ENCODE measurements around the gene MSX2. TPM values are rescaled to one million over a fixed set of nuclear protein-coding genes. Genes with fewer than 3 reads are reported as not detected.

MSX2 gene
- polyA plus RNA-seq, 3 donors: 0.14 to 2.8 (median 2.1) TPM

DNA sequence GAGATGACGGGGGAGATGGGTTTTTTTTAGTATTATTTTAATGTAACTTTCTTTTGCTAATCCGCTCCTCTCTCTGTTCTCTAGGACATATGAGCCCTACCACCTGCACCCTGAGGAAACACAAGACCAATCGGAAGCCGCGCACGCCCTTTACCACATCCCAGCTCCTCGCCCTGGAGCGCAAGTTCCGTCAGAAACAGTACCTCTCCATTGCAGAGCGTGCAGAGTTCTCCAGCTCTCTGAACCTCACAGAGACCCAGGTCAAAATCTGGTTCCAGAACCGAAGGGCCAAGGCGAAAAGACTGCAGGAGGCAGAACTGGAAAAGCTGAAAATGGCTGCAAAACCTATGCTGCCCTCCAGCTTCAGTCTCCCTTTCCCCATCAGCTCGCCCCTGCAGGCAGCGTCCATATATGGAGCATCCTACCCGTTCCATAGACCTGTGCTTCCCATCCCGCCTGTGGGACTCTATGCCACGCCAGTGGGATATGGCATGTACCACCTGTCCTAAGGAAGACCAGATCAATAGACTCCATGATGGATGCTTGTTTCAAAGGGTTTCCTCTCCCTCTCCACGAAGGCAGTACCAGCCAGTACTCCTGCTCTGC is 4.8 kb downstream of the MSX2 start:
- WGBS, 3 donors: 29 to 62% (median 62%) methylated on average over 18 of the region's 18 CpGs
- no peak overlapping the region for H3K27ac ChIP-seq (ENCODE audit: low read depth, low read length)

DNA sequence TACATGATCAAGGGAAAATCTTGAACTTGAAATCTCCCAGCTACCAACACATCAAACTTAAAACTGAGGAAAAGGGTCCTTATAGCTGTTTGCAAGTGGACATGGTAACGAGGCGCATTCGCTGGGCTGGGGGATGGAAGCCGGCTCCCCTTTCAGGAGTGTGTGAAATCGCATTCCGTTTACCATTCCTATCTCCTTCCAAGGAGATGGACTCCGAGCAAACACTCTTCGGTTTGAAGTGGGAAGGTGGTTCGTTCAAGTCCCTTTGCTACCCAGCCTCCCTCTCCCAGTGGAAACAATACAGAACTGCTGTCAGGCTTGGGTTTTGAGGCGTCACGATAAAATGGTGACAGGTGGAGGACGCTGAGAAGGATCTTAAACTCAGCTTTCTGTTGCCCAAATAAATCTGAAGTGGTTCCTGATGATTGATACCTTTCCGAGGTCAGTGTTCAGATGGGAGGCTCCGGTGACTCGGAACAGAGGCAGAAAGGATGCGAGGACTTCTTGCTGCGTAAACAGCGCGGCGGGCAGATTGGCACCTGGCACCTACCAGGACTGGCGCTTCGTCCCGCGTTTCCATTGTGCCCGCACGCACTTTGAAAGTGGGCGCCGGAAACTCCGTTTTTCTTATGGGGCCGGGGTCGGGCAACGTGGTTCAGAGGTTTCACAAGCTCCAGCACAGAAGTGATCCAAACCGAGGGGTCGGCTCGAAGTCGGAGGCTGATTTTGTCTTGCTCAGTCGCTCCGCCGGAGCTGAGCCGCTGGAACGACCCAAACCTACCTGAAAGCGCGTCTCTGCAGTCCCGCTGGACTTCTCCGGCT is 7.0 kb downstream of the MSX2 start:
- no peak overlapping the region for H3K27ac ChIP-seq (ENCODE audit: low read depth, low read length)
- WGBS, 3 donors: 4 to 10% (median 6%) methylated on average over 45 of the region's 45 CpGs

- WGBS, 3 donors: 3 to 8% (median 7%) methylated on average over 61 to 62 of the region's 62 CpGs
- H3K27ac ChIP-seq (ENCODE audit: low read depth, low read length): no peak overlapping the region
Observed at GRCh38 chr5:174732036-174733020, 7.9 kb downstream of the MSX2 start.

DNA sequence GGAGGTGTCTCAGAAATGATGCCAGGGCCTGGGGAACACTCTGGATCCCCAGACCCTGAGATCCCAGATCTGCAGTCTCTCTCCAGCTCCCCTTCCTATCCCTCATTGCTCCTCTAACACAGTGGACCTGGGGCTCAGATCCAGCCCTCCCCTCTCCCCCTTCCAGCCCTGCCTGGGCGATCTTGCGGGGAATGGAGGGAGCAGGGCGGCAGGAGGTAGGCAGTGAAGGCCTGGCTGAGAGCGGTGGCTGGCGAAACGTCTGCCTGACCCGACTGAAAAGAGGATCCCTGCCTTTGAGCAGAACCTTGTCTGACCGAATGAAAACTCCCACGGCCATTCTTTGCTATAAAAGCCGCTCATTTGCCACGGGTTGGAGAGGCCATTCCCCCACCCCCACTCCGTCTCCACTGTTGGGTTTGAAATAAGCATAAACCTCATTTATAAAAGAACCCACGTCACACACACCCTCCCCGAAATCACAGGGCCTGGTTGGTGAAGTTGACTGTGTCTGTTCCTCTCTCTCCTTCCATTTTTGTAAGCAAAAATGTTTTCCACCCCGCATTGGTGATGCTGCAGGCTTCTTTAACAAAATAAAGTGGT is 8.8 kb downstream of the MSX2 start:
- 16 to 20% (median 19%) methylated on average over 14 to 15 of the region's 15 CpGs for WGBS, 3 donors
- no peak overlapping the region for H3K27ac ChIP-seq (ENCODE audit: low read depth, low read length)

DNA sequence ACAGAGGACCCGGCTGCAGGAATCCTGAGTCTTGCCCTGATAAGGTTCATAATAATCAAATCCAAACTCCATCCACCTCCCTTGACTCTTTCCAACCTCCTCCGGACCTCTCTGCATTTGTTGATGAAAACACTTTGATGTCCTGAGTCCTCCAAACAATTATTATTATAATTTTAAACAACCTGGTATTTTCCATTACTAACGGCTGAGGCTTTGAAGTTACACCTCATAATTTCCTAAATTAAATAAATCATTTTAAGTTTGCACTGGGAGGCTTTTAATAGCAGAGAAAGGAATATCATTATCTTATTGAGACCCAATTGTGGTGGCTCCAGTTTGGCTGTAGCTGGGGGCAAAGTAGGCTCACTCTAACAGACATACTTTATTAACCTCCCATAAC is 9.5 kb downstream of the MSX2 start:
- WGBS, 3 donors: 8 to 26% (median 19%) methylated on average over 3 of the region's 3 CpGs
- no peak overlapping the region for H3K27ac ChIP-seq (ENCODE audit: low read depth, low read length)

DNA sequence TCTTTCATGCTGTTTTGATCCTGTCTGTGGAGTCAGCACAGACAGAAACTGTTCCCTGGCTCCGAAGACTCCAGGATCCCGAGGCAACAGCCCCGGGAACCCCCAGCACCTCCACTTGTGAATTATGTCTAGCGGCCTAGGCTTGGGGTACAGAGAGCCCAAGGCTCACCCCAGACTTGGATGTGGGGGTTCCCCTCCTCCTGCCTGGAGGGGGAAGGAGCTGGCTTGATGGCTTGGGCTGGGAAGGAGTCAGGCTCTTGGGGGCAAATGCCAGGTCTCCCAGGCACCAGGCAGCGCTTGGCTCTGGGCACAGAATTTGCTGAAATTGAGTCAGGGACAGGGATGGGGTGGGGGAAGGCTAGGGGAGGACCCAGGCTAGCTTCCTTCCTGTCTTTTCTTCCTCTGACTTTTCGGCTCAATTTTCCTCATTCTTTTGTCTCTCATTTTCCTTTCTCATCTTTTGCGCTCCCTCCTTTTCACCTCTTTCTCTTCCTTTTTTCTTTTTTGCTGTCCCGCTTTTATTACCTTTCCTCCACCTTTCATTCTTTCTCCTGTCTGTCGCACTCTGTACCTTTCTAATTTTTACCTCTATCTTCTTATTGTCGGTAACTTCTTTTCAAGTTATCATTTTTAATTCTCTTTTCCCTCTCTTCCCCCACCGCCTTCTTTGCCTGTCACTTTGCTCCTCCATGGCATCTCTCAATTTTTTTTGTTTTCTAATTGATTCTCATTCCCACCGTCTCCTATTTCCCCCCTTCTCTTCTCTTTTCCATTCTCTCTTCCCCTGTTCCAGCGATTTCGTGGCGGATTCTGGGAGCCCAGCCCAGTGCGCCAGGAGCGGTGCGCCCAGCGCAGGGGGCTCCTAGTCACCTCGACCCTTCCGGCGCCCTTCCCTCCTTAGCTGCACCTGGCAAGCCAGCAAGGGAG is 10.5 kb downstream of the MSX2 start:
- H3K27ac ChIP-seq (ENCODE audit: low read depth, low read length): no peak overlapping the region
- whole genome bisulfite sequencing, 3 donors: 7 to 12% (median 10%) methylated on average over 20 to 22 of the region's 22 CpGs

DNA sequence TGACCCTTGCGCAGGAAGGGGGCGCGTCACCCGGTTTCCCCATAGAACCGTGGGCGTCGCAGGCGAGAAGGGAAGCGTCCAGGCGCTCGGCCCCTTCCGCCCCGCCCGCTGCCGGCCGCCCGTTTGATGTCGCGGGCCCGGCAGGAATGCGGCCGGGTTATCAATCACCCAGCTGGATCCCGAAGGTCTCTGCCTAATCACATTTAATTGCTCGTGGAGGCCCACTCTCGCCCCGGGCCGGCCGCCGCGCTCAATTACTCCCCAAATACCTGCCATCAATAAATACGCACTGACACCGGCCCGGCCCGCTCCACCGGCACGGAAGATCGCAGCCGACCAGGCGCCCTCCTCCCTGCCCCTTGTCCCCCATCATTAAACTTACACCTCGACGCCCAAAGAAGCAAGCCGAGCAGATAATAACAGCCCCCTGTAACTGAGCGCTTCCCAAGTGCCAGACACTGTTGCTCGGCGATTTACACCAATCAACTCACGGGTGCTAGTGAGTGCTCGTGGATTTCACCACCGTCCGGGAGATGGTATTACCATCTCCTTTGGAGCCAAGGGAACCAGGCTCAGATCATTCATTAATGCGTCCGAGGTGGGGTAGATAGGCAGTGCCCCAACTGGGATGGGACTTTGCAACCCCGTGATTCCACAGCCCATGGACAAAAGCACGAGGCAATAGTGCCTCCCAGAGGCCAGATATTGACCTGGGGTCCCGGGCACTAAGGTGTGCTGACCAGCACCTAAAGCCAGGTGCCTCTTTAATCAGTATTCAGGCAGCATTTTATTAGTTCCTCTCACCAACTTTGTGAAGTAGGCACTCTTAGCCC is 11.3 kb downstream of the MSX2 start:
- no peak overlapping the region for H3K27ac ChIP-seq (ENCODE audit: low read depth, low read length)
- WGBS, 3 donors: 1 to 3% (median 2%) methylated on average over 41 to 54 of the region's 54 CpGs

- no peak overlapping the region for H3K27ac ChIP-seq (ENCODE audit: low read depth, low read length)
- WGBS, 3 donors: 15 to 27% (median 23%) methylated on average over 4 of the region's 4 CpGs
Observed at GRCh38 chr5:174736331-174736721, 11.9 kb downstream of the MSX2 start.

- H3K27ac ChIP-seq (ENCODE audit: low read depth, low read length): no peak overlapping the region
- 40 to 67% (median 44%) methylated on average over 1 of the region's 1 CpG for WGBS, 3 donors
Observed at GRCh38 chr5:174736777-174737176, 12.4 kb downstream of the MSX2 start.

- 20 to 34% (median 29%) methylated on average over 15 of the region's 15 CpGs for WGBS, 3 donors
Observed at GRCh38 chr5:174737330-174737729, 12.9 kb downstream of the MSX2 start.

DNA sequence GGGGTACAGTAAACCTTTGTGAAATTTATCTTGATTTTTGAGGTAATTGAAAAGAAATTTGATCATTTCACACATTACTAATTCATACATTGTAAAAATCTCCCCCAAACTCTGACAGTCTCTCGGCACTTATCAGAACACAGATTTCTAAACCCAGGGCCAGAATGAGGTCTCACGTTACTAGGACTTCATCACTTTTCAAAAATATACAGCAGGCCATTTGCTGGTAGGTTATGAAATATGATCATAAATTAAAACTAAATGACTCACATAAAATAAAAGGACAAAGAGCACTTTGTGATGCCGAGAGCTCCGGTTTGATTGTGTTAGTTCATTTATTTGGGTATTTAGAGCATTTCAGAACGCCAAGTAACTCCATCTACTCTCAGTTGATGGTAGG is 17.0 kb downstream of the MSX2 start:
- 59 to 76% (median 64%) methylated on average over 5 of the region's 5 CpGs for WGBS, 3 donors
- H3K27ac ChIP-seq (ENCODE audit: low read depth, low read length): no peak overlapping the region

More at GRCh38 chr5:174737330-174737729, 12.9 kb downstream of the MSX2 start:
- H3K27ac ChIP-seq (ENCODE audit: low read depth, low read length): no peak overlapping the region

- no peak overlapping the region for H3K27ac ChIP-seq (ENCODE audit: low read depth, low read length)
- WGBS, 3 donors: 61 to 74% (median 73%) methylated on average over 2 of the region's 2 CpGs
Observed at GRCh38 chr5:174744896-174745295, 20.5 kb downstream of the MSX2 start.

GRCh38 chr5:174745590-174746103 is 21.3 kb downstream of the MSX2 start:
- 41 to 57% (median 49%) methylated on average over 8 of the region's 8 CpGs for WGBS, 3 donors
- H3K27ac ChIP-seq (ENCODE audit: low read depth, low read length): no peak overlapping the region

DNA sequence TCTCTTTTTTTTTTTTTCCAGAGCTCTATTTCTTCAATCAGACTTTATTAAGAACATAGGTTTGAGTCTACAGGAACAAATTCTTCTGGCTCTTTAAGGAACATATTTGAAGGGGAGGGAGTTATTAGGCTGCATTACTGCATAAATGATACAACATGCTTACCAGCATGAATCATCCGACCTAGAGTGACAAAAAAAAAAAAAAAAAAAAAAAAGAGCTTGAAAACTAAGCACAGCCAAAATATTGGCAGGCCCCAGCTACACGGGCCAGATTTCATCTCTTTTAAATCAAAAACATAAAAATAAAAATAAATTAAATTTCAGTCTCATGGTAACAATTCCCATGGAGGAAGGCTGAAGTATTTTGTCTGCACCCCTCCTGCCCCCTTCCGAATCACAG is 26.3 kb downstream of the MSX2 start:
- 4 to 8% (median 5%) methylated on average over 3 of the region's 3 CpGs for WGBS, 3 donors
- H3K27ac ChIP-seq (ENCODE audit: low read depth, low read length): no peak overlapping the region

DNA sequence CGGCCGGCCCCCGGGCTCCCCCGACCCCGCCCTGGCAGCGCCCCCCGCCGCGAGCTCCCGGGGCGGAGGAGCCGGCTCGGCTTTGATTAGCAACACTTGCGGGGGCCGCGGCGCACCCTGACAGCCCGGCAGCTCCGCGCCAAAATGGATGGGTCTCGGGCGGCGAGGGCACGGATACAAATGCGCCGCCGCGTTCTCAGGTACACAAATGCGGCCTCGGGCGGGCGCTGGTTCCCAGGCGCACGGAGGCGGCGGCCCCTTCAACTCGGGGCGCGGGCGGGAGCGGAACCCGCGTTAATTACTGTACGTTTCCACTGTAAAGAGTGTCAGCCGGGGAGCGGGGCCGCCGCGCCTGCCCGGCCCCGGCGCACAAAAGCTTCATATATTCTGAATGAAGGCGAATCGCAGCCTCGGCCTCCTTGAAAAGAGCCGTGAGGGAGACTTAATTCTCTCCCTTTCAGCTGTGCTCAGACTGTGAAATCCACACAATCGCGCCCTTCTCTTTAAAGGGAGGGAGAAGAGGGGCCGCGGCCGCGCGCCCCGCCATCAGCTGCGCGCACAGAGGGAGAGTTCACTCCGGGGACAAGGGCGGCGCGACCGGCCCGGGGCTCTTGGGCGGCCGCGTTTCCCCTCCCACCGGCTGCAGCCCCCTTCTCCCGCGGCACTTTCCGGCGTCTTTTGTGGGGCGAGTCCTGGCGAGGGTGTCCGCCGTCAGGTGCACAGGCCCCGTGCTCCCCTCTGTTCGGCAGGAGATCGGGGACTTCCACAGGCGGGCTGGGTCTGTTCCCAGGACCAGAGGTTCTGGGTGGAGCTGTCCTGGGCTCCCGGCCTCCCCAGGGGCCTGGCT is 27.0 kb downstream of the MSX2 start:
- H3K27ac ChIP-seq (ENCODE audit: low read depth, low read length): no peak overlapping the region
- 1 to 2% (median 2%) methylated on average over 82 to 89 of the region's 89 CpGs for WGBS, 3 donors

GRCh38 chr5:174752121-174752520 is 27.7 kb downstream of the MSX2 start:
- 71 to 91% (median 90%) methylated on average over 5 of the region's 5 CpGs for WGBS, 3 donors
- H3K27ac ChIP-seq (ENCODE audit: low read depth, low read length): no peak overlapping the region
